ENCODE data around the gene TEDC2.

DNA sequence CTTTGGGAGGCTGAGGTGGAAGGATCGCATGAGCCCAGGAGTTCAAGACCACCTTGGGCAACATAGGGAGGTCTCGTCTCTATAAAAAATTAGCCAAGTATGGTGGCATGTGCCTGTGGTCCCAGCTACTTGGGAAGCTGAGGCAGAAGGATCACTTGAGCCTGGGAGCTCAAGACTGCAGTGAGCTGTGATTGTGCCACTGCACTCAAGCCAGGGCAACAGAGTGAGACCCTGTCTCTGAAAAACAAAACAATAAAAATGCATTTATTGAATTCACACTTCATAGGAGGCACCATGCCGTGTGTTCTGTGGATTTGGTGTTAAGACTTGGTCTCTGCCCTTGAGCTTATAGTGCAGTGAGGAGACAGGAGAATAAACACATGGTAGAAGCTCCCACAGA is 17.4 kb downstream of the TEDC2 start:
- no peak for TF ChIP-seq EZH2 (IDR thresholded peaks at IDR 0.05; ENCODE audit: borderline replicate concordance, low read depth, low read length, poor library complexity, severe bottlenecking)
- TF ChIP-seq, protein P1, sequence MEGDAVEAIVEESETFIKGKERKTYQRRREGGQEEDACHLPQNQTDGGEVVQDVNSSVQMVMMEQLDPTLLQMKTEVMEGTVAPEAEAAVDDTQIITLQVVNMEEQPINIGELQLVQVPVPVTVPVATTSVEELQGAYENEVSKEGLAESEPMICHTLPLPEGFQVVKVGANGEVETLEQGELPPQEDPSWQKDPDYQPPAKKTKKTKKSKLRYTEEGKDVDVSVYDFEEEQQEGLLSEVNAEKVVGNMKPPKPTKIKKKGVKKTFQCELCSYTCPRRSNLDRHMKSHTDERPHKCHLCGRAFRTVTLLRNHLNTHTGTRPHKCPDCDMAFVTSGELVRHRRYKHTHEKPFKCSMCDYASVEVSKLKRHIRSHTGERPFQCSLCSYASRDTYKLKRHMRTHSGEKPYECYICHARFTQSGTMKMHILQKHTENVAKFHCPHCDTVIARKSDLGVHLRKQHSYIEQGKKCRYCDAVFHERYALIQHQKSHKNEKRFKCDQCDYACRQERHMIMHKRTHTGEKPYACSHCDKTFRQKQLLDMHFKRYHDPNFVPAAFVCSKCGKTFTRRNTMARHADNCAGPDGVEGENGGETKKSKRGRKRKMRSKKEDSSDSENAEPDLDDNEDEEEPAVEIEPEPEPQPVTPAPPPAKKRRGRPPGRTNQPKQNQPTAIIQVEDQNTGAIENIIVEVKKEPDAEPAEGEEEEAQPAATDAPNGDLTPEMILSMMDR (conservative IDR thresholded peaks at IDR 0.05; ENCODE audit: low read depth, low read length), result no peak
